Muscle of arm (tissue), 12 donors: ENCODE data around the gene FALEC. TPM values are rescaled to one million over a fixed set of nuclear protein-coding genes. Genes with fewer than 3 reads are reported as not detected.
"Not testable (repeated sequence)": the region's sequence is repeated elsewhere in the genome, so short reads cannot be mapped to it uniquely, and the experiment has no call there.

Experiments used
- DNase-seq: peaks from one replicate; pipeline ENCODE4 v3.0.0-alpha.2; 2013
- polyA plus RNA-seq, 12 donors: library from polyadenylated mRNA; unstranded; fragments of 120-200 nt; gene quantifications; one replicate each; pipeline ENCODE4 v1.2.1, GENCODE V29; 2013; ENCODE audit not compliant: insufficient read length in 12 of 12

FALEC gene
- polyA plus RNA-seq, 12 donors, result 0.40 to 2.0 (median 1.2) TPM; not detected in 3

- DNase-seq, result no peak
Measured at GRCh38 chr1:150574260-150575071, 58.9 kb downstream of the FALEC start.

GRCh38 chr1:150575072-150575489, 59.5 kb downstream of the FALEC start:
- DNase-seq, result no peak

- DNase-seq, result no peak
Measured at GRCh38 chr1:150575518-150576366, 60.2 kb downstream of the FALEC start.

- no peak for DNase-seq
Measured at GRCh38 chr1:150576367-150576711, 60.8 kb downstream of the FALEC start.

GRCh38 chr1:150576794-150577556, 61.4 kb downstream of the FALEC start:
- no peak for DNase-seq

- DNase-seq, result no peak
Measured at GRCh38 chr1:150577557-150578271, 62.2 kb downstream of the FALEC start.

- DNase-seq, result peak; percentile 92
Measured at GRCh38 chr1:150578272-150579109, 62.9 kb downstream of the FALEC start.

- peak; percentile 94 for DNase-seq
Measured at GRCh38 chr1:150579110-150579944, 63.8 kb downstream of the FALEC start, which contains the start of gene MCL1. MCL1 (minus strand) TSS chr1:150579610; CDS start chr1:150579530, 80 bp downstream.

- DNase-seq, result no peak
Measured at GRCh38 chr1:150579945-150580642, 64.5 kb downstream of the FALEC start.

- DNase-seq, result not testable (repeated sequence)
Measured at GRCh38 chr1:150580966-150581365, 65.4 kb downstream of the FALEC start.

GRCh38 chr1:150581437-150581836, 65.9 kb downstream of the FALEC start:
- not testable (repeated sequence) for DNase-seq

- not testable (repeated sequence) for DNase-seq
Measured at GRCh38 chr1:150581962-150582361, 66.4 kb downstream of the FALEC start.

GRCh38 chr1:150582371-150582770, 66.8 kb downstream of the FALEC start:
- DNase-seq, result no peak

Other genes with a start within 250 kb of the FALEC start
- 100 to 1,000 TPM in 9 of 12 donors, 10 to 100 TPM in 2, not detected in 1; 70.7 to 140 (median 106) TPM for gene APH1A, start 246.7 kb upstream of the FALEC start, polyA plus RNA-seq
- gene C1orf54, start 243.0 kb upstream of the FALEC start, polyA plus RNA-seq, result 10 to 100 TPM in 10 of 12 donors, not detected in 2; 26.8 to 50.4 (median 40.8) TPM
- 1 to 10 TPM in 10 of 12 donors, not detected in 2; 1.8 to 6.4 (median 3.6) TPM for gene CIART, start 233.2 kb upstream of the FALEC start, polyA plus RNA-seq
- 10 to 100 TPM in 11 of 12 donors, not detected in 1; 35.6 to 62.4 (median 47.4) TPM for gene MRPS21, start 221.9 kb upstream of the FALEC start, polyA plus RNA-seq
- 10 to 100 TPM in 11 of 12 donors, not detected in 1; 31.8 to 80.2 (median 50.3) TPM for gene PRPF3, start 194.2 kb upstream of the FALEC start, polyA plus RNA-seq
- 100 to 1,000 TPM in 1 of 12 donors, 10 to 100 TPM in 11; 25.9 to 181 (median 27.8) TPM for gene RPRD2, start 151.6 kb upstream of the FALEC start, polyA plus RNA-seq
- gene TARS2, start 28.3 kb upstream of the FALEC start, polyA plus RNA-seq, result 10 to 100 TPM in 11 of 12 donors, not detected in 1; 13.1 to 25.8 (median 20.4) TPM
- 10 to 100 TPM in 2 of 12 donors, 1 to 10 TPM in 9, not detected in 1; 2.9 to 26.5 (median 4.4) TPM for gene ECM1, start 7.6 kb upstream of the FALEC start, polyA plus RNA-seq
- 10 to 100 TPM in 11 of 12 donors, not detected in 1; 37.5 to 77.9 (median 49.0) TPM for gene ADAMTSL4, start 33.7 kb downstream of the FALEC start, polyA plus RNA-seq
- gene MCL1, start 63.9 kb downstream of the FALEC start, polyA plus RNA-seq, result 100 to 1,000 TPM in 11 of 12 donors, not detected in 1; 125 to 262 (median 159) TPM
- 100 to 1,000 TPM in 11 of 12 donors, not detected in 1; 102 to 177 (median 118) TPM for gene ENSA, start 113.9 kb downstream of the FALEC start, polyA plus RNA-seq
- 10 to 100 TPM in 11 of 12 donors, not detected in 1; 15.0 to 27.1 (median 19.7) TPM for gene GOLPH3L, start 181.4 kb downstream of the FALEC start, polyA plus RNA-seq
- gene HORMAD1, start 205.1 kb downstream of the FALEC start, polyA plus RNA-seq, result under 1 TPM in 1 of 12 donors, not detected in 11; 0.27 TPM